ENCODE data around the gene ACRBP.

- no peak for TF ChIP-seq CTCF (conservative IDR thresholded peaks at IDR 0.05; ENCODE audit: low read length)
- no peak for TF ChIP-seq EZH2phosphoT487 (IDR thresholded peaks at IDR 0.05; ENCODE audit: borderline replicate concordance, low read depth, low read length)
Measured at GRCh38 chr12:6653987-6654386, 6.8 kb upstream of the ACRBP start.

Data from OCI-LY7 (cell line).